ENCODE results near the gene CD84. TPM values are rescaled to one million over a fixed set of nuclear protein-coding genes. Genes with fewer than 3 reads are reported as not detected.

CD84 gene
- polyA plus RNA-seq, 1 of the 3 experiments (the other 2 are of a cell fraction): not detected

DNA sequence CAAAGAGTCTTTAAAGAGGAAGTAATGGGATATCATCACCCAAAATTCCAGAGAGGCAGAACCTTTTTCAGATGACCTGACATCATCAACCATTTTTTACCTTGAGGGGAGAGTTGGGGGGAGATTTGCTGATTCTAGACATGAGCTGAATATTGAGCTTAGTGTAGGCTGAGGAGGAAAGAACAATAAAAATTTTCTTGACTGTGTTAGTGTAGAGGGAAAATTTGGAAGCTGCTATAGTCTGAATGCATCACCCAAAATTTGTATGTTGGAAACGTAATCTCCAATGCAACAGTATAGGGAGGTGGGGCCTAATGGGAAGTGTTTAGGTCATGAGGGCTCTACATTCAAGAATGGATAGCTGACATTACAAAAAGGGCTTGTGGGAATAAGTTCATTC, 17.8 kb upstream of the CD84 start:
- no peak overlapping the region for H3K9ac ChIP-seq
- no peaks in the 10 kb centered on the region for H3K36me3 ChIP-seq (replicated peaks in 1 of 2; ENCODE audit: control insufficient read depth in 1 of 2, insufficient read depth in 2 of 2, low read length in 1 of 2)
- H3F3A ChIP-seq (replicated peaks; ENCODE audit: insufficient read depth): no peaks in the 10 kb centered on the region
- H3K4me1 ChIP-seq (ENCODE audit: control insufficient read depth in 1 of 2, insufficient read depth in 2 of 2, low read depth in 1 of 2, low read length in 1 of 2): no peaks in the 10 kb centered on the region
- H3K4me3 ChIP-seq (ENCODE audit: low read depth in 2 of 2, low read length in 1 of 2): no peak overlapping the region
- H4K20me1 ChIP-seq (ENCODE audit: insufficient read depth): no peaks in the 10 kb centered on the region
- H2AFZ ChIP-seq (ENCODE audit: low read depth): no peak overlapping the region
- ChIA-PET CTCF (interaction anchor here (0.9 kb wide), 1 partner anchor 13 kb away, joined by 3 read pairs; no protein-coding TSS in a partner anchor), POLR2A (no interaction called here)
- no peaks in the 10 kb centered on the region for H3K79me2 ChIP-seq (ENCODE audit: insufficient read depth)
- no peak overlapping the region for H3K4me2 ChIP-seq
- DNase-seq: no peak
- 30% methylated on average over 1 of the region's 1 CpG for WGBS (ENCODE audit: low lambda C conversion rate)
- H3K27ac ChIP-seq (ENCODE audit: low read depth in 2 of 2, low read length in 1 of 2): no peak overlapping the region
- no peak for TF ChIP-seq YY1 (IDR thresholded peaks at IDR 0.05; ENCODE audit: low read depth)
- no peak for TF ChIP-seq CHD2 (IDR thresholded peaks at IDR 0.05; ENCODE audit: low read length, partially characterized antibody)
- no peak for TF ChIP-seq RAD21 (IDR thresholded peaks at IDR 0.05; ENCODE audit: low read length)
- TF ChIP-seq, protein P1, sequence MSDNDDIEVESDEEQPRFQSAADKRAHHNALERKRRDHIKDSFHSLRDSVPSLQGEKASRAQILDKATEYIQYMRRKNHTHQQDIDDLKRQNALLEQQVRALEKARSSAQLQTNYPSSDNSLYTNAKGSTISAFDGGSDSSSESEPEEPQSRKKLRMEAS (IDR thresholded peaks at IDR 0.05; ENCODE audit: low read depth): no peak
- no peak for TF ChIP-seq NFIC (IDR thresholded peaks at IDR 0.05; ENCODE audit: borderline replicate concordance)
- no peak for TF ChIP-seq FOXJ3 (CRISPR knock-in tag; IDR thresholded peaks at IDR 0.05)
- no peak for TF ChIP-seq GATA2 (CRISPR knock-in tag; IDR thresholded peaks at IDR 0.05)
- no peak for TF ChIP-seq NRF1 (IDR thresholded peaks at IDR 0.05; ENCODE audit: low read depth, low read length)
- no peak for TF ChIP-seq CTCF (IDR thresholded peaks at IDR 0.05)
- no peaks in the 10 kb centered on the region for H3K27me3 ChIP-seq (ENCODE audit: insufficient read depth)
- no peaks in the 10 kb centered on the region for H3K9me2 ChIP-seq
- H3K9me3 ChIP-seq: no peaks in the 10 kb centered on the region

- WGBS (ENCODE audit: low lambda C conversion rate): 3% methylated on average over 1 of the region's 1 CpG
- Histone ChIP-seq H3K36me3 (replicated peaks in 1 of 2; ENCODE audit: control insufficient read depth in 1 of 2, insufficient read depth in 2 of 2, low read length in 1 of 2) (no peaks in the 10 kb centered on the region), H3K27me3 (ENCODE audit: insufficient read depth) (peaks cover 5% of the 10 kb centered on the region; the same call in 1 of the 2 replicates), H3K9ac (no peak overlapping the region), H3K4me2 (no peak overlapping the region), H4K20me1 (ENCODE audit: insufficient read depth) (no peaks in the 10 kb centered on the region), H3K9me2 (no peaks in the 10 kb centered on the region), H3K79me2 (ENCODE audit: insufficient read depth) (no peaks in the 10 kb centered on the region), H3K4me3 (ENCODE audit: low read depth in 2 of 2, low read length in 1 of 2) (no peak overlapping the region), H2AFZ (ENCODE audit: low read depth) (no peak overlapping the region), H3K27ac (ENCODE audit: low read depth in 2 of 2, low read length in 1 of 2) (no peak overlapping the region), H3K4me1 (ENCODE audit: control insufficient read depth in 1 of 2, insufficient read depth in 2 of 2, low read depth in 1 of 2, low read length in 1 of 2) (no peaks in the 10 kb centered on the region), H3K9me3 (no peaks in the 10 kb centered on the region), H3F3A (replicated peaks; ENCODE audit: insufficient read depth) (no peaks in the 10 kb centered on the region)
- ChIA-PET POLR2A (no interaction called here), CTCF (interaction anchor here (0.9 kb wide), 1 partner anchor 16 kb away, joined by 3 read pairs; no protein-coding TSS in a partner anchor)
- no peak for DNase-seq
- TF ChIP-seq MXI1 (IDR thresholded peaks at IDR 0.05; ENCODE audit: low read depth, low read length) (no peak), TEAD4 (IDR thresholded peaks at IDR 0.05; ENCODE audit: borderline replicate concordance, insufficient read depth) (no peak), FOSL2 (IDR thresholded peaks at IDR 0.05; ENCODE audit: borderline replicate concordance, low read depth) (no peak), RXRA (IDR thresholded peaks at IDR 0.05; ENCODE audit: borderline replicate concordance, low read depth) (no peak), POLR2AphosphoS5 (IDR thresholded peaks at IDR 0.05; ENCODE audit: low read depth, low read length) (no peak), TAF1 (IDR thresholded peaks at IDR 0.05; ENCODE audit: borderline replicate concordance, low read depth, low read length) (no peak)
Measured at GRCh38 chr1:160590488-160590887, 11.2 kb upstream of the CD84 start.
